Skeletal muscle tissue (tissue), 4 donors: ENCODE data around the gene TNS3. TPM values are rescaled to one million over a fixed set of nuclear protein-coding genes. Genes with fewer than 3 reads are reported as not detected.
A peak's percentile ranks its signal among the peaks of the same experiment; 100 is the strongest.

ENCODE experiments used
- H3K27ac ChIP-seq: one replicate; pipeline ENCODE4 v1.7.0; 2013; ENCODE audit warnings: mild to moderate bottlenecking, low read depth, low read length, inconsistent platforms
- H3K27me3 ChIP-seq, 3 donors: one replicate each; pipeline ENCODE4 v1.7.0; 2013; ENCODE audit warnings: low read length in 3 of 3; ENCODE audit not compliant: control insufficient read depth in 3 of 3, insufficient read depth in 3 of 3
- H3K36me3 ChIP-seq, 3 donors: one replicate each; pipeline ENCODE4 v1.7.0; 2013; ENCODE audit warnings: low read length in 3 of 3; ENCODE audit not compliant: control insufficient read depth in 3 of 3, insufficient read depth in 3 of 3
- H3K4me1 ChIP-seq, 3 donors: one replicate each; pipeline ENCODE4 v1.7.0; 2013; ENCODE audit warnings: low read length in 3 of 3, mild to moderate bottlenecking in 3 of 3; ENCODE audit not compliant: control insufficient read depth in 3 of 3, insufficient read depth in 3 of 3
- H3K4me3 ChIP-seq, 3 donors: one replicate each; pipeline ENCODE4 v1.7.0; 2013; ENCODE audit warnings: low read length in 3 of 3
- H3K9ac ChIP-seq, 3 donors: one replicate each; pipeline ENCODE4 v1.7.0; 2013; ENCODE audit warnings: low read length in 3 of 3, mild to moderate bottlenecking in 3 of 3, moderate library complexity in 2 of 3, low read depth in 1 of 3
- H3K9me3 ChIP-seq, 3 donors: one replicate each; pipeline ENCODE4 v1.7.0; 2013; ENCODE audit warnings: low read length in 3 of 3; ENCODE audit not compliant: control insufficient read depth in 3 of 3
- total RNA-seq: library from RNA; depleted of rRNA; stranded (reverse); fragments of >200 nt; gene quantifications from one replicate; pipeline ENCODE4 v1.2.3, GENCODE V29; 2014
- donor health status: Osteomylitis.

Gene TNS3
- total RNA-seq, 1 donor from 2014 or later = 33.4 TPM

GRCh38 chr7:47282790-47283496 is 299.0 kb downstream of the TNS3 start:
- Histone ChIP-seq H3K36me3 (peaks cover 49 to 54% (median 54%) of the 10 kb centered on the region in 3 donors), H3K9ac (peak overlapping the region in 1 of 3 donors; percentile 25), H3K9me3 (no peaks in the 10 kb centered on the region), H3K27ac (no peak overlapping the region), H3K4me3 (no peak overlapping the region), H3K4me1 (peaks cover 4 to 14% (median 10%) of the 10 kb centered on the region in 3 donors), H3K27me3 (no peaks in the 10 kb centered on the region)

- Histone ChIP-seq H3K4me3 (no peak overlapping the region), H3K4me1 (peaks cover 4 to 14% (median 10%) of the 10 kb centered on the region in 3 donors), H3K27ac (no peak overlapping the region), H3K9me3 (no peaks in the 10 kb centered on the region), H3K9ac (peak overlapping the region in 1 of 3 donors; percentile 25), H3K27me3 (no peaks in the 10 kb centered on the region), H3K36me3 (peaks cover 49 to 59% (median 49%) of the 10 kb centered on the region in 3 donors)
Observed at GRCh38 chr7:47281966-47282643, 299.8 kb downstream of the TNS3 start.

- peaks cover 49 to 66% (median 50%) of the 10 kb centered on the region in 3 donors for H3K36me3 ChIP-seq
- no peak overlapping the region for H3K4me3 ChIP-seq
- H3K4me1 ChIP-seq = peaks cover 0 to 11% (median 7%) of the 10 kb centered on the region in 3 donors
- no peak overlapping the region for H3K27ac ChIP-seq
- H3K9me3 ChIP-seq = no peaks in the 10 kb centered on the region
- H3K27me3 ChIP-seq = no peaks in the 10 kb centered on the region
- no peak overlapping the region for H3K9ac ChIP-seq
Observed at GRCh38 chr7:47281161-47281560, 300.8 kb downstream of the TNS3 start.

- H3K36me3 ChIP-seq = peaks cover 52 to 70% (median 53%) of the 10 kb centered on the region in 3 donors
- peaks cover 0 to 11% (median 6%) of the 10 kb centered on the region in 3 donors for H3K4me1 ChIP-seq
- H3K27ac ChIP-seq = no peak overlapping the region
Observed at GRCh38 chr7:47280114-47280513, 301.8 kb downstream of the TNS3 start.

GRCh38 chr7:47278043-47278442 is 303.9 kb downstream of the TNS3 start:
- Histone ChIP-seq H3K9me3 (no peaks in the 10 kb centered on the region), H3K36me3 (peaks cover 36 to 51% (median 38%) of the 10 kb centered on the region in 3 donors), H3K27me3 (no peaks in the 10 kb centered on the region), H3K27ac (no peak overlapping the region), H3K4me1 (peaks cover 0 to 11% (median 6%) of the 10 kb centered on the region in 3 donors), H3K4me3 (no peak overlapping the region), H3K9ac (no peak overlapping the region)

More at GRCh38 chr7:47280114-47280513, 301.8 kb downstream of the TNS3 start:
- no peak overlapping the region for H3K9ac ChIP-seq
- no peaks in the 10 kb centered on the region for H3K9me3 ChIP-seq
- H3K4me3 ChIP-seq = no peak overlapping the region
- no peaks in the 10 kb centered on the region for H3K27me3 ChIP-seq

GRCh38 chr7:47277321-47277781 is 304.6 kb downstream of the TNS3 start:
- Histone ChIP-seq H3K27me3 (no peaks in the 10 kb centered on the region), H3K4me1 (peaks cover 0 to 5% (median 3%) of the 10 kb centered on the region in 3 donors), H3K9ac (no peak overlapping the region), H3K36me3 (peaks cover 29 to 44% (median 31%) of the 10 kb centered on the region in 3 donors), H3K27ac (no peak overlapping the region), H3K4me3 (no peak overlapping the region), H3K9me3 (no peaks in the 10 kb centered on the region)

- Histone ChIP-seq H3K9me3 (no peaks in the 10 kb centered on the region), H3K27ac (no peak overlapping the region), H3K9ac (no peak overlapping the region)
Observed at GRCh38 chr7:47273974-47274766, 307.7 kb downstream of the TNS3 start.

GRCh38 chr7:47273088-47273487 is 308.8 kb downstream of the TNS3 start:
- Histone ChIP-seq H3K27ac (no peak overlapping the region), H3K9ac (no peak overlapping the region), H3K36me3 (peaks cover 8 to 16% (median 10%) of the 10 kb centered on the region in 3 donors), H3K4me1 (no peaks in the 10 kb centered on the region), H3K9me3 (no peaks in the 10 kb centered on the region), H3K4me3 (no peak overlapping the region), H3K27me3 (no peaks in the 10 kb centered on the region)

More at GRCh38 chr7:47273974-47274766, 307.7 kb downstream of the TNS3 start:
- Histone ChIP-seq H3K4me1 (peaks cover 0 to 2% (median 0%) of the 10 kb centered on the region in 3 donors), H3K36me3 (peaks cover 12 to 20% (median 13%) of the 10 kb centered on the region in 3 donors), H3K27me3 (no peaks in the 10 kb centered on the region), H3K4me3 (no peak overlapping the region)

GRCh38 chr7:47271749-47272148 is 310.2 kb downstream of the TNS3 start:
- H3K36me3 ChIP-seq = peaks cover 4 to 10% (median 8%) of the 10 kb centered on the region in 3 donors
- H3K4me3 ChIP-seq = no peak overlapping the region
- peaks cover 0 to 3% (median under 1%) of the 10 kb centered on the region in 3 donors for H3K4me1 ChIP-seq
- H3K27ac ChIP-seq = no peak overlapping the region
- no peaks in the 10 kb centered on the region for H3K27me3 ChIP-seq
- no peaks in the 10 kb centered on the region for H3K9me3 ChIP-seq
- H3K9ac ChIP-seq = no peak overlapping the region
